Measurements from ENCODE around the gene EHD4. TPM values are rescaled to one million over a fixed set of nuclear protein-coding genes. Genes with fewer than 3 reads are reported as not detected.

Gene EHD4
- total and polyA plus RNA-seq, 2 experiments from 2014 or later: 27.3 to 34.7 TPM

DNA sequence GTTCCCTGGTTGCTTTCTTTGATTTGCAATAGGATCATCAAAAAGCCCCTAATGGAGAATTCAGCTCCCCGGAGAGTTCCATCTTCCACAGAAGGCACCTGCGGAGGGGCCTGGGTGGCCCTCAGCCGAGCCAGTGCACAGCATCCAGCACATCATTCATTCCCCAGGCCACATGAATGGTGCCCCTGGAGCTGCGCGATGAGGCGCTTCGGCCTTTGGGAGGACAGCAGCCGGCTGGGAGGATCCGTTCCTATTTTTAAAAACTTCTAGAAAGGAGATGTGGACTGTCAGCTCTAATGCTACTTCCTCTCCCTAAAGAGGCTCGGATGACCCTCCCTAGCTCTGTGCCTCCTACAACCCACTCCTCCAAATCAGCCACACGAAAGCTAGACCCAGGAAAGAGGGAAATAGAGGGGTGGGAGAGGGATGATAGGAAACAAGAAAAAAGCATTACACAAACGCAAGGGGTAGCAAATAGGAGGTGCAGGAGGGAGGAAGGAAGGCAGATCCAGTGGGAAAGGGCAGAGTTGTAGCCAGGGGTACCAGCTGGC lies 20.3 kb downstream of the EHD4 start:
- Histone ChIP-seq H3K9me3 (ENCODE audit: low read depth) (no peaks in the 10 kb centered on the region), H4K20me1 (ENCODE audit: insufficient read depth, poor library complexity, severe bottlenecking) (no peaks in the 10 kb centered on the region), H3K36me3 (replicated peaks; ENCODE audit: insufficient read depth, low read depth) (no peaks in the 10 kb centered on the region), H3K27ac (no peak overlapping the region), H3K27me3 (no peaks in the 10 kb centered on the region), H3K79me2 (peaks cover 63% of the 10 kb centered on the region), H3K9me2 (replicated peaks; ENCODE audit: insufficient read depth) (no peaks in the 10 kb centered on the region), H2AFZ (no peak overlapping the region), H3K4me3 (no peak overlapping the region), H3K4me1 (ENCODE audit: insufficient read depth) (peaks cover 42% of the 10 kb centered on the region), H3K4me2 (no peak overlapping the region)
- WGBS (ENCODE audit: low lambda C conversion rate, missing lambda C conversion rate): 98% methylated on average over 12 of the region's 12 CpGs
- TF ChIP-seq EZH2 (IDR thresholded peaks at IDR 0.05; ENCODE audit: borderline replicate concordance): no peak
- TF ChIP-seq EZH2phosphoT487 (IDR thresholded peaks at IDR 0.05; ENCODE audit: low read depth, severe bottlenecking, unreplicated experiment): no peak
- TF ChIP-seq, protein P1, sequence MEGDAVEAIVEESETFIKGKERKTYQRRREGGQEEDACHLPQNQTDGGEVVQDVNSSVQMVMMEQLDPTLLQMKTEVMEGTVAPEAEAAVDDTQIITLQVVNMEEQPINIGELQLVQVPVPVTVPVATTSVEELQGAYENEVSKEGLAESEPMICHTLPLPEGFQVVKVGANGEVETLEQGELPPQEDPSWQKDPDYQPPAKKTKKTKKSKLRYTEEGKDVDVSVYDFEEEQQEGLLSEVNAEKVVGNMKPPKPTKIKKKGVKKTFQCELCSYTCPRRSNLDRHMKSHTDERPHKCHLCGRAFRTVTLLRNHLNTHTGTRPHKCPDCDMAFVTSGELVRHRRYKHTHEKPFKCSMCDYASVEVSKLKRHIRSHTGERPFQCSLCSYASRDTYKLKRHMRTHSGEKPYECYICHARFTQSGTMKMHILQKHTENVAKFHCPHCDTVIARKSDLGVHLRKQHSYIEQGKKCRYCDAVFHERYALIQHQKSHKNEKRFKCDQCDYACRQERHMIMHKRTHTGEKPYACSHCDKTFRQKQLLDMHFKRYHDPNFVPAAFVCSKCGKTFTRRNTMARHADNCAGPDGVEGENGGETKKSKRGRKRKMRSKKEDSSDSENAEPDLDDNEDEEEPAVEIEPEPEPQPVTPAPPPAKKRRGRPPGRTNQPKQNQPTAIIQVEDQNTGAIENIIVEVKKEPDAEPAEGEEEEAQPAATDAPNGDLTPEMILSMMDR (IDR thresholded peaks at IDR 0.05; ENCODE audit: poor library complexity): no peak
- DNase-seq (ENCODE audit: low spot score): no peak

DNA sequence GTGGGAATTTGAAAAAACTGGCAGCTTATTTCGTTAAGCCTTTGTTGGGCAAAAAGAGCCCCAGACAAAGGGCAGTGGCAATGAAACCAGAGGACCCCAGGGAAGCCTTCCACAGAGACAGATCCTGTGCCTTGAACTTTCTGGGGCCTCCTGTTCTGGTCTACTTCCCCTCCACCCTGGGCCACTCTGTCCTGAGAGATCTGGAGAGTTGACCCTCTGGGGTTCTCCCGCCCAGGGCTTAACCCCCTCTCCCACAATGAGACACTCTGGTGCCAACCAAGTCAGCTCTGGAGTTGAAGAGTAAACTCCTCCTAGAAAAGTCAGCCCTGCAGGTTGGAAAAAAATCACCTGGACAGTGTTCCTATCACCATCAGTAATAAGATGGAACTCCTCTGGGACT lies 20.8 kb downstream of the EHD4 start:
- Histone ChIP-seq H3K36me3 (replicated peaks; ENCODE audit: insufficient read depth, low read depth) (no peaks in the 10 kb centered on the region), H3K9me2 (replicated peaks; ENCODE audit: insufficient read depth) (no peaks in the 10 kb centered on the region), H3K4me1 (ENCODE audit: insufficient read depth) (peaks cover 37% of the 10 kb centered on the region), H3K4me2 (no peak overlapping the region), H3K4me3 (no peak overlapping the region), H4K20me1 (ENCODE audit: insufficient read depth, poor library complexity, severe bottlenecking) (no peaks in the 10 kb centered on the region), H3K27ac (no peak overlapping the region), H3K9me3 (ENCODE audit: low read depth) (no peaks in the 10 kb centered on the region), H3K79me2 (peaks cover 60% of the 10 kb centered on the region), H3K27me3 (no peaks in the 10 kb centered on the region), H2AFZ (no peak overlapping the region)
- 50% methylated on average over 2 of the region's 2 CpGs for WGBS (ENCODE audit: low lambda C conversion rate, missing lambda C conversion rate)
- no peak for DNase-seq (ENCODE audit: low spot score)
- TF ChIP-seq, protein P1 (IDR thresholded peaks at IDR 0.05; ENCODE audit: poor library complexity): no peak
- no peak for TF ChIP-seq EZH2phosphoT487 (IDR thresholded peaks at IDR 0.05; ENCODE audit: low read depth, severe bottlenecking, unreplicated experiment)

DNA sequence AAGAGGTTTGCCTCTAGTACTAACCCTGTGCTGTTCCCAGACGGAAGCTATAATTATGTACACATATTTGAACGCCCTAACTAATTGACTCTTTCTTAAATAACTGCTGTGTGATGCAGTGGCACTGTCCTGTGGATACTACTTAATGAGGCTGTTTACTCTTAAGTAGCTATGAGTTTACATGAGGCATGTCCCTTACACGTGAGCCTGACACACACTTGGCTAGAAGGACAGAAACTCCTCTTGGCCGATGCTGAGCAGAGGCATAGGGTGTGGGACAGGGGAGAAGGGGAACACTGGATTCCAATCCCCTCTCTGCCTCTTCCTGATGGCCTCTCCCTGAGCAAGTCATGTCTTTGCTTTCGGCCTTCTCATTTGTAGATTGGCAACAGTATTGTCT lies 21.9 kb downstream of the EHD4 start:
- no peaks in the 10 kb centered on the region for H3K36me3 ChIP-seq (replicated peaks; ENCODE audit: insufficient read depth, low read depth)
- no peak overlapping the region for H2AFZ ChIP-seq
- peaks cover 53% of the 10 kb centered on the region for H3K79me2 ChIP-seq
- peak overlapping the region; percentile 79 for H3K27ac ChIP-seq
- 48% methylated on average over 5 of the region's 5 CpGs for WGBS (ENCODE audit: low lambda C conversion rate, missing lambda C conversion rate)
- no peaks in the 10 kb centered on the region for H3K9me2 ChIP-seq (replicated peaks; ENCODE audit: insufficient read depth)
- H3K4me3 ChIP-seq: no peak overlapping the region
- no peak for TF ChIP-seq EZH2 (IDR thresholded peaks at IDR 0.05; ENCODE audit: borderline replicate concordance)
- no peak for TF ChIP-seq EZH2phosphoT487 (IDR thresholded peaks at IDR 0.05; ENCODE audit: low read depth, severe bottlenecking, unreplicated experiment)
- TF ChIP-seq, protein P1 (IDR thresholded peaks at IDR 0.05; ENCODE audit: poor library complexity): no peak
- no peaks in the 10 kb centered on the region for H3K27me3 ChIP-seq
- no peak overlapping the region for H3K4me2 ChIP-seq
- H4K20me1 ChIP-seq (ENCODE audit: insufficient read depth, poor library complexity, severe bottlenecking): no peaks in the 10 kb centered on the region
- peaks cover 31% of the 10 kb centered on the region for H3K4me1 ChIP-seq (ENCODE audit: insufficient read depth)
- no peak for DNase-seq (ENCODE audit: low spot score)
- H3K9me3 ChIP-seq (ENCODE audit: low read depth): no peaks in the 10 kb centered on the region

DNA sequence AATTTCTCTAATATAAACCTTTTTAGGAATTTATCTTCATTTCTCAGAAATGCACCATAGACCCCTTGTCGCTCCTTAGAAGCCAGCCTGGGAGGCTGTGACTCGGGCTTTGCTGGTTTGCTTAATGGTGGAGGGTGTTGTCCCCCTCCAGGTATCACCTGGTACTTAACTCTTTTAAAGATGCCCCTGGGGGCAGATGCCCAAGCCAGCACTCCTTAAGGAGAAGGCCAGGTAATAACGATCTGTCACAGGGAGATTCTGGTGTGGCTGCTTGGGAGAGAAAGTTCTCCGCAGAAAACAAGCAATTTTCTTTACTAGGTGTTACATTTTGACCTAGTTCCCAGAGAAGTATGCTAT lies 22.3 kb downstream of the EHD4 start:
- Histone ChIP-seq H3K9me2 (replicated peaks; ENCODE audit: insufficient read depth) (no peaks in the 10 kb centered on the region), H3K27me3 (no peaks in the 10 kb centered on the region), H4K20me1 (ENCODE audit: insufficient read depth, poor library complexity, severe bottlenecking) (no peaks in the 10 kb centered on the region), H3K4me3 (no peak overlapping the region), H3K4me1 (ENCODE audit: insufficient read depth) (peaks cover 30% of the 10 kb centered on the region), H3K36me3 (replicated peaks; ENCODE audit: insufficient read depth, low read depth) (no peaks in the 10 kb centered on the region), H3K79me2 (peaks cover 50% of the 10 kb centered on the region), H2AFZ (no peak overlapping the region), H3K27ac (peak overlapping the region; percentile 79), H3K4me2 (peak overlapping the region; percentile 48), H3K9me3 (ENCODE audit: low read depth) (no peaks in the 10 kb centered on the region)
- TF ChIP-seq, protein P1 (IDR thresholded peaks at IDR 0.05; ENCODE audit: poor library complexity): no peak
- TF ChIP-seq EZH2phosphoT487 (IDR thresholded peaks at IDR 0.05; ENCODE audit: low read depth, severe bottlenecking, unreplicated experiment): no peak
- TF ChIP-seq EZH2 (IDR thresholded peaks at IDR 0.05; ENCODE audit: borderline replicate concordance): no peak
- 37% methylated on average over 4 of the region's 4 CpGs for WGBS (ENCODE audit: low lambda C conversion rate, missing lambda C conversion rate)
- no peak for DNase-seq (ENCODE audit: low spot score)

Measured in hepatocyte (in vitro differentiated cells).